Measurements from ENCODE around the gene MCRIP1. TPM values are rescaled to one million over a fixed set of nuclear protein-coding genes. Genes with fewer than 3 reads are reported as not detected.

Gene MCRIP1
- total RNA-seq, 4 donors from 2014 or later: 8.3 to 36.2 (median 25.2) TPM

- ATAC-seq (peak in 1 of 2 donors; percentile 1), DNase-seq (no peak)
- in situ Hi-C loops (cut with MboI; ENCODE audit: low sequenced_read_pairs in 4 of 4): no loop called here
- Histone ChIP-seq H3K36me3 (no peaks in the 10 kb centered on the region), H3K27ac (peak overlapping the region; percentile 90 to 100 (median 96)), H3K4me3 (peak overlapping the region; percentile 53 to 95 (median 77)), H3K27me3 (no peaks in the 10 kb centered on the region), H3K4me1 (peaks cover 25 to 29% of the 10 kb centered on the region in 2 donors), H3K9me3 (no peaks in the 10 kb centered on the region)
- intact Hi-C loops (cut with DNase I; ENCODE audit: low total_unique reads): loop anchor here (1.0 to 5.0 kb wide), 2 partner anchors 29 to 80 kb away; partner anchors contain the start of gene PCYT2
- peak in 1 of 2 donors; percentile 2 for TF ChIP-seq POLR2A (IDR thresholded peaks at IDR 0.05)
- TF ChIP-seq, protein P1, sequence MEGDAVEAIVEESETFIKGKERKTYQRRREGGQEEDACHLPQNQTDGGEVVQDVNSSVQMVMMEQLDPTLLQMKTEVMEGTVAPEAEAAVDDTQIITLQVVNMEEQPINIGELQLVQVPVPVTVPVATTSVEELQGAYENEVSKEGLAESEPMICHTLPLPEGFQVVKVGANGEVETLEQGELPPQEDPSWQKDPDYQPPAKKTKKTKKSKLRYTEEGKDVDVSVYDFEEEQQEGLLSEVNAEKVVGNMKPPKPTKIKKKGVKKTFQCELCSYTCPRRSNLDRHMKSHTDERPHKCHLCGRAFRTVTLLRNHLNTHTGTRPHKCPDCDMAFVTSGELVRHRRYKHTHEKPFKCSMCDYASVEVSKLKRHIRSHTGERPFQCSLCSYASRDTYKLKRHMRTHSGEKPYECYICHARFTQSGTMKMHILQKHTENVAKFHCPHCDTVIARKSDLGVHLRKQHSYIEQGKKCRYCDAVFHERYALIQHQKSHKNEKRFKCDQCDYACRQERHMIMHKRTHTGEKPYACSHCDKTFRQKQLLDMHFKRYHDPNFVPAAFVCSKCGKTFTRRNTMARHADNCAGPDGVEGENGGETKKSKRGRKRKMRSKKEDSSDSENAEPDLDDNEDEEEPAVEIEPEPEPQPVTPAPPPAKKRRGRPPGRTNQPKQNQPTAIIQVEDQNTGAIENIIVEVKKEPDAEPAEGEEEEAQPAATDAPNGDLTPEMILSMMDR (IDR thresholded peaks at IDR 0.05 in 4 of 5, conservative IDR thresholded peaks at IDR 0.05 in 1 of 5): no peak
These were observed 407 bp downstream of the MCRIP1 start for GRCh38 chr17:81832608-81833159.

DNA sequence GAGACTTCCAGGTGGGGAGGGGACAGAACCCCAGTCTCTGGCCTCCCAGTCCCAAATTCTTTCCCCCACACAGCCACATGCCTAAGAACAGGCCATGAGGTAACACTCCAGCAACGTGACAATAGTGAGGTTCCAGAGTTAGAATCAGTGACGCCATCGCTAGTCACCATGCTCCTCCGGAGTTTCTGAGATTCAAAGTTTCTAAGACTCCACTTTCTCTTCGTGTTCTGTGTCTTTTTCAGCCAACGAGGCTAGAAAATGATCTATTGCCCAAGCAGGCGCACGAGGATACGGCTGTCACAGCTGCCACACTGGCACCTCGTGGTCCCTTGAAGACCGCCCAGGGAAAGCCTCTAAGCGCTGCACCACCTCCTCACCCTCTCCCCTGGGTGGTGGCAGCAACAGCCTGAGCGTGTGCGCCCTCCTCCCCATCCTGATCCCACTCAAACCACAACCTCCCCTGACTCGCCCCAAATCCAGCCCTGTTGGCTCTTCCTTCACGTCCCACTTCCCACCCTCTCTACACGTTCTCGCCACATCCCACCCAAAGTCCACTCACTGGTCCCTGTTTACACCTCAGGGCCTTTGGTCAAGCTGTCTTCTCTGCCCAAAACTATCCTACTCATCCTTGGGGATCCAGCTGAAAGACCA lies 1.0 kb downstream of the MCRIP1 start:
- H3K27ac ChIP-seq: peak overlapping the region; percentile 90 to 100 (median 96)
- ATAC-seq: peak; percentile 38 to 44
- intact Hi-C loops (cut with DNase I; ENCODE audit: low total_unique reads): loop anchor here (5.0 kb wide), 1 partner anchor 80 kb away; the partner anchor contains the start of gene PCYT2
- DNase-seq: peak; percentile 57 to 83
- peaks cover 21 to 23% of the 10 kb centered on the region in 2 donors for H3K4me1 ChIP-seq
- H3K4me3 ChIP-seq: peak overlapping the region; percentile 53 to 95 (median 77)
- no peaks in the 10 kb centered on the region for H3K9me3 ChIP-seq
- H3K27me3 ChIP-seq: no peaks in the 10 kb centered on the region
- H3K36me3 ChIP-seq: no peaks in the 10 kb centered on the region
- in situ Hi-C loops (cut with MboI; ENCODE audit: low sequenced_read_pairs in 4 of 4): no loop called here
- TF ChIP-seq, protein P1 (IDR thresholded peaks at IDR 0.05 in 4 of 5, conservative IDR thresholded peaks at IDR 0.05 in 1 of 5): no peak
- peak; percentile 44 to 62 for TF ChIP-seq POLR2A (IDR thresholded peaks at IDR 0.05)

- Histone ChIP-seq H3K27ac (peak overlapping the region; percentile 90 to 100 (median 96)), H3K27me3 (no peaks in the 10 kb centered on the region), H3K4me1 (peaks cover 18 to 21% of the 10 kb centered on the region in 2 donors), H3K36me3 (no peaks in the 10 kb centered on the region), H3K4me3 (peak overlapping the region in 3 of 4 donors; percentile 72 to 95 (median 82)), H3K9me3 (no peaks in the 10 kb centered on the region)
- intact Hi-C loops (cut with DNase I; ENCODE audit: low total_unique reads) (loop anchor here (5.0 kb wide), 1 partner anchor 81 kb away; the partner anchor contains the start of gene PCYT2), in situ Hi-C loops (cut with MboI; ENCODE audit: low sequenced_read_pairs in 4 of 4) (no loop called here)
- TF ChIP-seq, protein P1 (IDR thresholded peaks at IDR 0.05 in 4 of 5, conservative IDR thresholded peaks at IDR 0.05 in 1 of 5): no peak
- no peak for TF ChIP-seq POLR2A (IDR thresholded peaks at IDR 0.05)
- no peak for DNase-seq
- ATAC-seq: no peak
These were observed 1.5 kb downstream of the MCRIP1 start for GRCh38 chr17:81831563-81831956.

GRCh38 chr17:81829858-81830257 lies 3.2 kb downstream of the MCRIP1 start:
- Histone ChIP-seq H3K27ac (peak overlapping the region; percentile 90 to 100 (median 96)), H3K27me3 (no peaks in the 10 kb centered on the region), H3K4me3 (no peak overlapping the region), H3K4me1 (peaks cover 6 to 20% of the 10 kb centered on the region in 2 donors), H3K9me3 (no peaks in the 10 kb centered on the region), H3K36me3 (no peaks in the 10 kb centered on the region)
- TF ChIP-seq, protein P1 (IDR thresholded peaks at IDR 0.05 in 4 of 5, conservative IDR thresholded peaks at IDR 0.05 in 1 of 5): no peak
- peak in 1 of 2 donors; percentile 19 for TF ChIP-seq POLR2A (IDR thresholded peaks at IDR 0.05)
- DNase-seq (peak in 1 of 2 donors; percentile 62), ATAC-seq (peak in 1 of 2 donors; percentile 8)
- intact Hi-C loops (cut with DNase I; ENCODE audit: low total_unique reads): loop anchor here (5.0 kb wide), 1 partner anchor 82 kb away; the partner anchor contains the start of gene PCYT2
- in situ Hi-C loops (cut with MboI; ENCODE audit: low sequenced_read_pairs in 4 of 4): no loop called here
